K562 (cell line): ENCODE results near the gene PIGC. TPM values are rescaled to one million over a fixed set of nuclear protein-coding genes. Genes with fewer than 3 reads are reported as not detected.

Source experiments
- CBFA2T2 ChIP-seq: fragments of 450-650 bp; conservative IDR thresholded peaks from 2 replicates; pipeline ENCODE4 v1.6.1; 2017; ENCODE audit warnings: mild to moderate bottlenecking
- FOXP4 ChIP-seq: sonication (generic); formaldehyde crosslinking; IDR thresholded peaks from 2 replicates; pipeline ENCODE4 v1.8.0; 2022; ENCODE audit warnings: mild to moderate bottlenecking, missing genetic modification reagents, borderline replicate concordance
- HNRNPLL ChIP-seq: fragments of 200-400 bp; formaldehyde crosslinking; IDR thresholded peaks from 2 replicates; pipeline ENCODE4 v1.6.1; 2017; ENCODE audit warnings: low read length, low read depth, mild to moderate bottlenecking; ENCODE audit not compliant: poor library complexity, severe bottlenecking
- KHSRP ChIP-seq: fragments of 450-650 bp; IDR thresholded peaks from 2 replicates; pipeline ENCODE4 v1.6.1; 2017
- MYC ChIP-seq, 2 experiments: fragments of 250-450 bp in 1 of 2; sonication (Bioruptor Pico) in 1 of 2; IDR thresholded peaks; 2 replicates each; pipeline versions ENCODE4 v1.5.1 to v1.6.1; 2012 to 2021; ENCODE audit warnings: low read depth in 2 of 2, borderline replicate concordance in 1 of 2, improper control_type of control experiment in 1 of 2, low read length in 1 of 2, mild to moderate bottlenecking in 1 of 2, moderate library complexity in 1 of 2
- RAD21 ChIP-seq, 2 experiments: fragments of 250-450 bp in 1 of 2; fragments of 450-650 bp in 1 of 2; sonication (Bioruptor Pico) in 1 of 2; formaldehyde crosslinking in 1 of 2; IDR thresholded peaks in 1 of 2; conservative IDR thresholded peaks in 1 of 2; 2 replicates each; pipeline versions ENCODE4 v1.4.0 to v1.8.0; 2020 to 2022; ENCODE audit warnings: mild to moderate bottlenecking in 2 of 2, moderate library complexity in 1 of 2
- RBM17 ChIP-seq: fragments of 200-400 bp; formaldehyde crosslinking; IDR thresholded peaks from 2 replicates; pipeline ENCODE4 v1.6.1; 2017; ENCODE audit warnings: low read depth, mild to moderate bottlenecking, low read length, borderline replicate concordance
- RFX5 ChIP-seq: IDR thresholded peaks from 2 replicates; pipeline ENCODE4 v1.6.1; 2011; ENCODE audit warnings: low read depth, mild to moderate bottlenecking, improper control_type of control experiment, low read length
- ZNF280B ChIP-seq: fragments of 250-450 bp; sonication (Bioruptor Pico); IDR thresholded peaks from 2 replicates; pipeline ENCODE4 v1.5.1; 2021; ENCODE audit warnings: mild to moderate bottlenecking
- polyA plus RNA-seq, 8 experiments: library from polyadenylated mRNA; depleted of rRNA in 4 of 8; stranded (reverse) in 5 of 8; unstranded in 3 of 8; fragments of >200 nt; fragmentation: Nextera tagmentation in 2 of 8; fragmentation: Illumina TruSeq in 1 of 8; extraction: Ambion mirVana in 2 of 8; extraction: Trizol in 1 of 8; gene quantifications; 2 replicates each; pipeline versions ENCODE4 v1.2.1 to v1.2.3, GENCODE V29; 2011 to 2014; ENCODE audit warnings: inconsistent platforms in 1 of 8, missing spikeins in 1 of 8
- total RNA-seq, 7 experiments: library from RNA; depleted of rRNA in 6 of 7; stranded (reverse); fragments of >200 nt in 6 of 7; fragmentation: Illumina TruSeq in 2 of 7; extraction: Trizol in 2 of 7; gene quantifications; 2 replicates each; pipeline versions ENCODE4 v1.2.1 to v1.2.3, GENCODE V29; 2011 to 2021; ENCODE audit warnings: low replicate concordance in 1 of 7
- TF ChIP-seq, protein P1 (sequence below), 3 experiments: fragments of 200-800 bp in 1 of 3; fragments of 250-450 bp in 1 of 3; fragments of 450-650 bp in 1 of 3; sonication (Bioruptor Pico) in 1 of 3; sonication (Bioruptor generic) in 1 of 3; formaldehyde crosslinking in 1 of 3; IDR thresholded peaks; 2 replicates each; pipeline versions ENCODE4 v1.6.1 to v1.8.0; 2016 to 2022; ENCODE audit warnings: mild to moderate bottlenecking in 2 of 3, missing genetic modification characterization in 2 of 3, missing compliant biosample characterization in 1 of 3, moderate library complexity in 1 of 3

PIGC gene
- total and polyA plus RNA-seq, 9 of the 15 experiments (the other 6 are each of a cell fraction or from before 2014, with no cell fraction given) = 30.5 to 97.9 (median 54.7) TPM

DNA sequence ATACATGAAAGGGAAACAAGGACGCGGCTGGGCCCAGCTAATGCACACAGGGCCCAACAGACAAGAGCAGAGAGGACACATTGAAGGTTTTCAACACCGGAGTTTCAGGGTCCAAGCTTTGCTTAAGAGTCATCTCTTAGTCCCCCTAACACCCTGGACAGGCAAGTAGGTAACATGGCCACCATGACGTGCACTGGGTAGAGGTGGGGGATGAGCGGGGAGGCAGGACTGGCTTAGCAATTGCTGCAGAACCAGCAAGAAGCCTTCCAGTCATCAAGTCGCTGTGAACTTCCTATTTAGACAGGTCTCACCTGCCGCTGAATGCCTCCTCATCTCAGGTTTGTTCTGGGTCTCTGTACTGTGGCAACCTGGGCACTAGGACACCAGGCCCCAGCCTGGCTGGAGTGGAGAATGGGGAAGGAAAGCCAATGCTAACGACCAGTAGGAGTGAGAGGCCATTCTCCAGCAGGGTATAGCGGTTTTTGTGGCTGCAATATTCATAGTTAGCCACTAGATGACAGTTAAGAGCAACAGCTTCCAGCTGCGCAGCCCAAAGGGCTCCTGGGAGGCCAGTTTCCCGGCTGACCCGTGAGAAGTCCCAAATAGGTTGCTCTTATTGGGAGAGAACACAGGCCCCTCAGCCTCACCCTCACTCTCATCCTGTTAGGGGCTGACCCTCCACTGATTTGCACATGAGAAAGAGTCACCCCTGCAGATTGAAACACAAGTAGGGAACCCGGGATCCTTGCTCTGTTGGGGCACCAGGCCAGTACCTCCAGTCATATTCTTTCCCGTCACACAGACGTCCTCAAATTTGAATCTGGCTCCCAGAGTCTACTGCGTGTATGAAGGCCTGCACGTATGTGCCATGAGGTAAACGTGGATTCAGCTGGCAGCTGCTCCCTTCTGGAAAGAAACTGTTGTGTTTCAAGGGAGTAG, 6.0 kb upstream of the PIGC start (continued):
- peak; percentile 96 to 98 for TF ChIP-seq RAD21 (CRISPR knock-in tag; conservative IDR thresholded peaks at IDR 0.05 in 1 of 2, IDR thresholded peaks at IDR 0.05 in 1 of 2)
- no peak for TF ChIP-seq KHSRP
- TF ChIP-seq FOXP4 (CRISPR knock-in tag) = no peak
- TF ChIP-seq RFX5 = no peak
- no peak for TF ChIP-seq RBM17
- TF ChIP-seq CBFA2T2 = no peak
- TF ChIP-seq, protein P1, sequence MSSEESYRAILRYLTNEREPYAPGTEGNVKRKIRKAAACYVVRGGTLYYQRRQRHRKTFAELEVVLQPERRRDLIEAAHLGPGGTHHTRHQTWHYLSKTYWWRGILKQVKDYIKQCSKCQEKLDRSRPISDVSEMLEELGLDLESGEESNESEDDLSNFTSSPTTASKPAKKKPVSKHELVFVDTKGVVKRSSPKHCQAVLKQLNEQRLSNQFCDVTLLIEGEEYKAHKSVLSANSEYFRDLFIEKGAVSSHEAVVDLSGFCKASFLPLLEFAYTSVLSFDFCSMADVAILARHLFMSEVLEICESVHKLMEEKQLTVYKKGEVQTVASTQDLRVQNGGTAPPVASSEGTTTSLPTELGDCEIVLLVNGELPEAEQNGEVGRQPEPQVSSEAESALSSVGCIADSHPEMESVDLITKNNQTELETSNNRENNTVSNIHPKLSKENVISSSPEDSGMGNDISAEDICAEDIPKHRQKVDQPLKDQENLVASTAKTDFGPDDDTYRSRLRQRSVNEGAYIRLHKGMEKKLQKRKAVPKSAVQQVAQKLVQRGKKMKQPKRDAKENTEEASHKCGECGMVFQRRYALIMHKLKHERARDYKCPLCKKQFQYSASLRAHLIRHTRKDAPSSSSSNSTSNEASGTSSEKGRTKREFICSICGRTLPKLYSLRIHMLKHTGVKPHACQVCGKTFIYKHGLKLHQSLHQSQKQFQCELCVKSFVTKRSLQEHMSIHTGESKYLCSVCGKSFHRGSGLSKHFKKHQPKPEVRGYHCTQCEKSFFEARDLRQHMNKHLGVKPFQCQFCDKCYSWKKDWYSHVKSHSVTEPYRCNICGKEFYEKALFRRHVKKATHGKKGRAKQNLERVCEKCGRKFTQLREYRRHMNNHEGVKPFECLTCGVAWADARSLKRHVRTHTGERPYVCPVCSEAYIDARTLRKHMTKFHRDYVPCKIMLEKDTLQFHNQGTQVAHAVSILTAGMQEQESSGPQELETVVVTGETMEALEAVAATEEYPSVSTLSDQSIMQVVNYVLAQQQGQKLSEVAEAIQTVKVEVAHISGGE (CRISPR knock-in tag; IDR thresholded peaks at IDR 0.05) = peak in 1 of 3 experiments; percentile 63; a peak in 2 of 6 replicates
- TF ChIP-seq HNRNPLL = no peak
- TF ChIP-seq ZNF280B (CRISPR knock-in tag) = no peak
- peak; percentile 62; the same call in 1 of the 2 replicates for TF ChIP-seq MYC (IDR thresholded peaks at IDR 0.05; ENCODE audit: low read depth, low read length)
- no peak for TF ChIP-seq MYC (CRISPR knock-in tag; IDR thresholded peaks at IDR 0.05; ENCODE audit: borderline replicate concordance, low read depth)
